Measurements from ENCODE around the gene CYB5B. TPM values are rescaled to one million over a fixed set of nuclear protein-coding genes. Genes with fewer than 3 reads are reported as not detected.

Gene CYB5B
- total RNA-seq, 2 experiments from 2014 or later = 83.0 to 184 TPM

DNA sequence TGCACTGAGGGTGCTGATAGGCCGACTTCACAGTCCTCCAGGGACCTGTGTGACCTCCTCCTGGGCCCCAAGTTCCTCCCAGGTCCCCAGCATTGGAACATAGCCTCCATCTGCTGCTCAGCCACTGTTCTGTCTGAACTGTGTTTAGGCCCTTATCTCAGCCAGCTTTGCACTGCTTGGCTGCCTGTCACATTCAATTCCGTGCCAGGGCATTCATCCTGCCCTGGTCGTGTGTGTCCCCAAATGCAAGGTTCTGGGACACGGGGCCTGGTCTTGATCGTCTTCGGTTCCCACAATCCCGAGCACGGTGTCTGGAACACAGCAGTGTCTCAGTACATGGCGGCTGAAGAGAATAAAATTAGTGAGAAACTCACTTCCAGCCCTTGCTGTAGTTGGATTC lies 71.4 kb downstream of the CYB5B start:
- ChIA-PET POLR2A (interaction anchor here (0.5 kb wide), 1 partner anchor 106 kb away, joined by 3 read pairs; no protein-coding TSS in a partner anchor), CTCF (ENCODE audit: unreplicated experiment) (no interaction called here)
- Histone ChIP-seq H2AFZ (ENCODE audit: low read length) (no peak overlapping the region), H3K4me1 (ENCODE audit: insufficient read depth, low read length, poor library complexity, severe bottlenecking) (no peaks in the 10 kb centered on the region), H3K27ac (ENCODE audit: low read depth, low read length, poor library complexity, severe bottlenecking) (no peak overlapping the region), H3K4me3 (ENCODE audit: low read depth, low read length, poor library complexity, severe bottlenecking) (no peak overlapping the region), H3K79me2 (ENCODE audit: insufficient read depth, low read depth, low read length) (no peaks in the 10 kb centered on the region), H3K9me3 (ENCODE audit: low read length) (no peaks in the 10 kb centered on the region), H3K9me2 (ENCODE audit: insufficient read depth, low read length) (no peaks in the 10 kb centered on the region), H3K4me2 (ENCODE audit: low read length) (no peak overlapping the region), H3K36me3 (ENCODE audit: insufficient read depth, low read length) (no peaks in the 10 kb centered on the region), H4K20me1 (ENCODE audit: insufficient read depth, low read length) (no peaks in the 10 kb centered on the region)
- BruUV-seq (replicated peaks) = no TSS peak
- TF ChIP-seq, protein P1, sequence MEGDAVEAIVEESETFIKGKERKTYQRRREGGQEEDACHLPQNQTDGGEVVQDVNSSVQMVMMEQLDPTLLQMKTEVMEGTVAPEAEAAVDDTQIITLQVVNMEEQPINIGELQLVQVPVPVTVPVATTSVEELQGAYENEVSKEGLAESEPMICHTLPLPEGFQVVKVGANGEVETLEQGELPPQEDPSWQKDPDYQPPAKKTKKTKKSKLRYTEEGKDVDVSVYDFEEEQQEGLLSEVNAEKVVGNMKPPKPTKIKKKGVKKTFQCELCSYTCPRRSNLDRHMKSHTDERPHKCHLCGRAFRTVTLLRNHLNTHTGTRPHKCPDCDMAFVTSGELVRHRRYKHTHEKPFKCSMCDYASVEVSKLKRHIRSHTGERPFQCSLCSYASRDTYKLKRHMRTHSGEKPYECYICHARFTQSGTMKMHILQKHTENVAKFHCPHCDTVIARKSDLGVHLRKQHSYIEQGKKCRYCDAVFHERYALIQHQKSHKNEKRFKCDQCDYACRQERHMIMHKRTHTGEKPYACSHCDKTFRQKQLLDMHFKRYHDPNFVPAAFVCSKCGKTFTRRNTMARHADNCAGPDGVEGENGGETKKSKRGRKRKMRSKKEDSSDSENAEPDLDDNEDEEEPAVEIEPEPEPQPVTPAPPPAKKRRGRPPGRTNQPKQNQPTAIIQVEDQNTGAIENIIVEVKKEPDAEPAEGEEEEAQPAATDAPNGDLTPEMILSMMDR (conservative IDR thresholded peaks at IDR 0.05; ENCODE audit: low read length) = no peak
- TF ChIP-seq EZH2phosphoT487 (IDR thresholded peaks at IDR 0.05; ENCODE audit: borderline replicate concordance, low read depth, low read length) = no peak
- DNase-seq (ENCODE audit: low spot score) = no peak
- intact Hi-C loops (cut with micrococcal nuclease; ENCODE audit: unreplicated experiment) = no loop called here

DNA sequence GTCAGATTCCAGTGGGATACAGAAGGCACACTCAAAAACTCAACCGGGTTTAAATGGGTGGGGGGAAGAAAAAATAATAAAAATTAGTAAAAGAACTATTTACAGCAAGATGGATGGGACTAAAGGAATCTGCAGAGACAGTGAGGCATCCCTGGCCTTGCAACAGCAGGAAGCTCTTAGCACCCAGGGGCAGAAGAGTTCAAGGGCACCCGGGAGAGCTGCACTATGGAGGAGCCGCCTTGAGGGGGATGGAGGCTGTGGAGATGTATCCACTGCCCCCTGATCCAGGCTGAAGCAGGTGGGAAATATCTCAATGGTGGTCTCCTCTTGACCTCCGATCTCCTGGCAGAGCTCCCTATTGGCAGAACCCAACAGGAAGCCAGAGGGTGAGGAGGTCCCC lies 72.0 kb downstream of the CYB5B start:
- H2AFZ ChIP-seq (ENCODE audit: low read length) = no peak overlapping the region
- no TSS peak for BruUV-seq (replicated peaks)
- ChIA-PET CTCF (ENCODE audit: unreplicated experiment) (interaction anchor here (0.5 kb wide), 1 partner anchor 352 kb away, joined by 3 read pairs; no protein-coding TSS in a partner anchor), POLR2A (interaction anchor here (0.5 to 0.7 kb wide), 2 partner anchors 26 to 105 kb away, joined by 3 read pairs; no protein-coding TSS in a partner anchor)
- no peak for DNase-seq (ENCODE audit: low spot score)
- H3K9me2 ChIP-seq (ENCODE audit: insufficient read depth, low read length) = no peaks in the 10 kb centered on the region
- no peak overlapping the region for H3K27ac ChIP-seq (ENCODE audit: low read depth, low read length, poor library complexity, severe bottlenecking)
- H3K4me1 ChIP-seq (ENCODE audit: insufficient read depth, low read length, poor library complexity, severe bottlenecking) = no peaks in the 10 kb centered on the region
- no peaks in the 10 kb centered on the region for H3K9me3 ChIP-seq (ENCODE audit: low read length)
- H3K4me2 ChIP-seq (ENCODE audit: low read length) = no peak overlapping the region
- no peaks in the 10 kb centered on the region for H3K36me3 ChIP-seq (ENCODE audit: insufficient read depth, low read length)
- no peaks in the 10 kb centered on the region for H4K20me1 ChIP-seq (ENCODE audit: insufficient read depth, low read length)
- TF ChIP-seq, protein P1 (conservative IDR thresholded peaks at IDR 0.05; ENCODE audit: low read length) = no peak
- TF ChIP-seq EZH2phosphoT487 (IDR thresholded peaks at IDR 0.05; ENCODE audit: borderline replicate concordance, low read depth, low read length) = no peak
- H3K79me2 ChIP-seq (ENCODE audit: insufficient read depth, low read depth, low read length) = no peaks in the 10 kb centered on the region
- intact Hi-C loops (cut with micrococcal nuclease; ENCODE audit: unreplicated experiment) = no loop called here
- H3K4me3 ChIP-seq (ENCODE audit: low read depth, low read length, poor library complexity, severe bottlenecking) = no peak overlapping the region

DNA sequence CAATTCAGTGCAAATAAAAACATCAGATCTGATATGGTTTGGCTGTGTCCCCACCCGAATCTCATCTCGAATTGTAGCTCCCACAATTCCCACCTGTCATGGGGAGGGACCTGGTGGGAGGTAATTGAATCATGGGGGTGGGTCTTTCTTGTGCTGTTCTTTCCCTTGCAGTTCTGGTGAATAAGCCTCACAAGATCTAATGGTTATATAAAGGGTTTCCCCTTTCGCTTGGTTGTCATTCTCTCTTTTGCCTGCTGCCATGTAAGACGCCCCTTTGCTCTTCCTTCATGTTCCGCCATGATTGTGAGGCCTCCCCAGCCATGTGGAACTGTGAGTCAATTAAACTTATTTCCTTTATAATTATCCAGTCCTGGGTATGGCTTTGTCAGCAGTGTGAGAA lies 72.5 kb downstream of the CYB5B start:
- Histone ChIP-seq H4K20me1 (ENCODE audit: insufficient read depth, low read length) (no peaks in the 10 kb centered on the region), H3K9me2 (ENCODE audit: insufficient read depth, low read length) (no peaks in the 10 kb centered on the region), H3K4me3 (ENCODE audit: low read depth, low read length, poor library complexity, severe bottlenecking) (no peak overlapping the region), H3K79me2 (ENCODE audit: insufficient read depth, low read depth, low read length) (no peaks in the 10 kb centered on the region), H3K9me3 (ENCODE audit: low read length) (no peaks in the 10 kb centered on the region), H3K27ac (ENCODE audit: low read depth, low read length, poor library complexity, severe bottlenecking) (no peak overlapping the region), H3K4me2 (ENCODE audit: low read length) (no peak overlapping the region), H3K4me1 (ENCODE audit: insufficient read depth, low read length, poor library complexity, severe bottlenecking) (no peaks in the 10 kb centered on the region), H3K36me3 (ENCODE audit: insufficient read depth, low read length) (no peaks in the 10 kb centered on the region), H2AFZ (ENCODE audit: low read length) (no peak overlapping the region)
- DNase-seq (ENCODE audit: low spot score) = no peak
- CTCF ChIA-PET (ENCODE audit: unreplicated experiment) = no interaction called here
- TF ChIP-seq, protein P1 (conservative IDR thresholded peaks at IDR 0.05; ENCODE audit: low read length) = no peak
- no peak for TF ChIP-seq EZH2phosphoT487 (IDR thresholded peaks at IDR 0.05; ENCODE audit: borderline replicate concordance, low read depth, low read length)
- BruUV-seq (replicated peaks) = no TSS peak
- intact Hi-C loops (cut with micrococcal nuclease; ENCODE audit: unreplicated experiment) = no loop called here
- POLR2A ChIA-PET = interaction anchor here (0.7 kb wide), 1 partner anchor 27 kb away, joined by 3 read pairs; no protein-coding TSS in a partner anchor

Measured in OCI-LY7 (cell line).